WTC11 (cell line): Measurements from ENCODE around the gene ID2. TPM values are rescaled to one million over a fixed set of nuclear protein-coding genes. Genes with fewer than 3 reads are reported as not detected.

ENCODE experiments used
- ATAC-seq: fragments of 200-7000 bp; cut with Tn5 transposase; 2 replicates; pipeline ENCODE4 v1.10.0; 2021; ENCODE audit warnings: mild to moderate bottlenecking, moderate library complexity
- CTCF ChIA-PET: fragments of 300-600 bp; sonication (Branson Sonifier 250); formaldehyde crosslinking; loops from one replicate; lab custom pipeline; 2021; ENCODE audit warnings: antibody characterized with exemption; lab: Charles Lee
- POLR2A ChIA-PET: fragments of 350-600 bp; sonication (Branson Sonifier 250); formaldehyde crosslinking; loops from one replicate; lab custom pipeline; 2021; ENCODE audit warnings: antibody characterized with exemption; lab: Charles Lee
- DNase-seq: peaks from one replicate; pipeline ENCODE4 v3.0.0; 2021; ENCODE audit warnings: low spot score
- H3K27ac Mint-ChIP-seq: 2 replicates; pipeline ENCODE4 v1.8.0; 2021; ENCODE audit warnings: mixed read lengths
- H3K27me3 Mint-ChIP-seq: 2 replicates; pipeline ENCODE4 v1.8.0; 2021; ENCODE audit warnings: low read depth, mild to moderate bottlenecking, moderate library complexity, mixed read lengths
- H3K36me3 Mint-ChIP-seq: 2 replicates; pipeline ENCODE4 v1.8.0; 2021; ENCODE audit warnings: mixed read lengths
- H3K4me1 Mint-ChIP-seq: 2 replicates; pipeline ENCODE4 v1.8.0; 2022; ENCODE audit warnings: mixed read lengths
- H3K4me3 Mint-ChIP-seq: 2 replicates; pipeline ENCODE4 v1.8.0; 2021; ENCODE audit warnings: mild to moderate bottlenecking, moderate library complexity, mixed read lengths
- H3K9me3 Mint-ChIP-seq: 2 replicates; pipeline ENCODE4 v1.8.0; 2021; ENCODE audit warnings: mixed read lengths
- ATF1 ChIP-seq: sonication (generic); formaldehyde crosslinking; IDR thresholded peaks from 2 replicates; pipeline ENCODE4 v1.8.1; 2023; ENCODE audit warnings: mild to moderate bottlenecking, moderate library complexity, missing genetic modification reagents
- FOXJ3 ChIP-seq: sonication (generic); formaldehyde crosslinking; IDR thresholded peaks from 2 replicates; pipeline ENCODE4 v1.9.0; 2021; ENCODE audit warnings: missing genetic modification reagents, mild to moderate bottlenecking, borderline replicate concordance
- HMGA2 ChIP-seq: fragments of 250-450 bp; sonication (Bioruptor Pico); IDR thresholded peaks from 2 replicates; pipeline ENCODE4 v1.4.0; 2021; ENCODE audit warnings: mild to moderate bottlenecking, moderate library complexity
- JAZF1 ChIP-seq: fragments of 250-450 bp; sonication (Bioruptor Pico); IDR thresholded peaks from 2 replicates; pipeline ENCODE4 v1.9.0; 2021; ENCODE audit warnings: moderate library complexity, mild to moderate bottlenecking, inconsistent platforms
- JUN ChIP-seq: sonication (generic); formaldehyde crosslinking; IDR thresholded peaks from 2 replicates; pipeline ENCODE4 v1.8.0; 2023; ENCODE audit warnings: mild to moderate bottlenecking, missing genetic modification reagents
- MXD4 ChIP-seq: fragments of 250-450 bp; sonication (Bioruptor Pico); IDR thresholded peaks from 2 replicates; pipeline ENCODE4 v1.8.0; 2021; ENCODE audit warnings: mild to moderate bottlenecking, moderate library complexity, borderline replicate concordance
- SMAD3 ChIP-seq: sonication (generic); formaldehyde crosslinking; IDR thresholded peaks from 2 replicates; pipeline ENCODE4 v1.8.0; 2022; ENCODE audit warnings: missing genetic modification reagents, mild to moderate bottlenecking, borderline replicate concordance
- total RNA-seq: library from RNA; stranded (reverse); gene quantifications from 3 replicates; pipeline ENCODE4 v1.2.3, GENCODE V29; 2021
- TF ChIP-seq, protein P1 (sequence below): sonication (generic); formaldehyde crosslinking; conservative IDR thresholded peaks from 2 replicates; pipeline ENCODE4 v1.8.1; 2022; ENCODE audit warnings: mild to moderate bottlenecking, missing genetic modification reagents
- TF ChIP-seq, protein P2 (sequence below): sonication (generic); formaldehyde crosslinking; IDR thresholded peaks from 2 replicates; pipeline ENCODE4 v1.8.0; 2022; ENCODE audit warnings: missing genetic modification reagents
- TF ChIP-seq, protein P3 (sequence below): sonication (generic); formaldehyde crosslinking; IDR thresholded peaks from 2 replicates; pipeline ENCODE4 v1.8.1; 2023; ENCODE audit warnings: mild to moderate bottlenecking, missing genetic modification reagents, moderate library complexity
- TF ChIP-seq, protein P4 (sequence below): fragments of 250-450 bp; sonication (Bioruptor Pico); IDR thresholded peaks from 2 replicates; pipeline ENCODE4 v1.9.0; 2021; ENCODE audit warnings: mild to moderate bottlenecking
- TF ChIP-seq, protein P5 (sequence below): sonication (generic); formaldehyde crosslinking; IDR thresholded peaks from 2 replicates; pipeline ENCODE4 v1.8.1; 2023; ENCODE audit warnings: mild to moderate bottlenecking, missing genetic modification reagents, borderline replicate concordance
- TF ChIP-seq, protein P6 (sequence below): sonication (generic); formaldehyde crosslinking; IDR thresholded peaks from 2 replicates; pipeline ENCODE4 v1.8.0; 2022; ENCODE audit warnings: mild to moderate bottlenecking, missing genetic modification reagents
- TF ChIP-seq, protein P7 (sequence below): fragments of 250-450 bp; sonication (Bioruptor Pico); IDR thresholded peaks from 2 replicates; pipeline ENCODE4 v1.9.0; 2021; ENCODE audit warnings: mild to moderate bottlenecking
- TF ChIP-seq, protein P8 (sequence below): sonication (generic); formaldehyde crosslinking; IDR thresholded peaks from 2 replicates; pipeline ENCODE4 v1.8.1; 2023; ENCODE audit warnings: mild to moderate bottlenecking, missing genetic modification reagents
- TF ChIP-seq, protein P9 (sequence below): sonication (generic); formaldehyde crosslinking; IDR thresholded peaks from 2 replicates; pipeline ENCODE4 v1.8.1; 2022; ENCODE audit warnings: missing genetic modification reagents, borderline replicate concordance

ID2 gene
- total RNA-seq, 1 experiment from 2014 or later, result 38.6 TPM

DNA sequence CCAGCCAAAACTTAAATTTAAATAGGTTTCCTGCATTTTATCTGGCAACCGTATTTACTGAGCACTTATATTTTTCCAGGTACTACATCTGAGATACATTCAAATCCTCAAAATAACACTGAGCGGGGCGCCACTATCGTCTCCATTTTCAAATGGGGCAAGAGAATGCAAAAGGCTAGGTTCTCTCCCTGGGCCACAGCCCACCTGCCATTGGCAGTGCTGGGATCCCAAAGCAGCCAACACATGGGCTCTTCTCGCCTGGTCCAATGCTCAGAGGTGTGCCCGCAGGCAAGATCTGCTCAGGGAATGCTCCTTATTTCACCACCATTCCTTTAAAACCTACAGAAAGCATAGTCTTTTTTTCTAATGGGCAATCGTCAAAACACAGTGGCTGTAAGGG is 11.3 kb upstream of the ID2 start:
- Mint-ChIP-seq H3K36me3 (peaks cover 18% of the 10 kb centered on the region), H3K27me3 (peaks cover 24% of the 10 kb centered on the region), H3K9me3 (peaks cover 15% of the 10 kb centered on the region), H3K4me3 (no peak overlapping the region), H3K27ac (no peak overlapping the region), H3K4me1 (no peaks in the 10 kb centered on the region)
- ATAC-seq (no peak), DNase-seq (no peak)
- ChIA-PET POLR2A (interaction anchor here (1.6 kb wide), 1 partner anchor 11 kb away, joined by 6 read pairs; the partner anchor contains the start of gene ID2), CTCF (no interaction called here)
- no peak for TF ChIP-seq JUN (CRISPR knock-in tag)
- no peak for TF ChIP-seq MXD4 (CRISPR knock-in tag)
- no peak for TF ChIP-seq JAZF1
- TF ChIP-seq, protein P1, sequence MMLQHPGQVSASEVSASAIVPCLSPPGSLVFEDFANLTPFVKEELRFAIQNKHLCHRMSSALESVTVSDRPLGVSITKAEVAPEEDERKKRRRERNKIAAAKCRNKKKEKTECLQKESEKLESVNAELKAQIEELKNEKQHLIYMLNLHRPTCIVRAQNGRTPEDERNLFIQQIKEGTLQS (CRISPR knock-in tag), result no peak
- TF ChIP-seq HMGA2 (CRISPR knock-in tag), result no peak
- TF ChIP-seq, protein P2, sequence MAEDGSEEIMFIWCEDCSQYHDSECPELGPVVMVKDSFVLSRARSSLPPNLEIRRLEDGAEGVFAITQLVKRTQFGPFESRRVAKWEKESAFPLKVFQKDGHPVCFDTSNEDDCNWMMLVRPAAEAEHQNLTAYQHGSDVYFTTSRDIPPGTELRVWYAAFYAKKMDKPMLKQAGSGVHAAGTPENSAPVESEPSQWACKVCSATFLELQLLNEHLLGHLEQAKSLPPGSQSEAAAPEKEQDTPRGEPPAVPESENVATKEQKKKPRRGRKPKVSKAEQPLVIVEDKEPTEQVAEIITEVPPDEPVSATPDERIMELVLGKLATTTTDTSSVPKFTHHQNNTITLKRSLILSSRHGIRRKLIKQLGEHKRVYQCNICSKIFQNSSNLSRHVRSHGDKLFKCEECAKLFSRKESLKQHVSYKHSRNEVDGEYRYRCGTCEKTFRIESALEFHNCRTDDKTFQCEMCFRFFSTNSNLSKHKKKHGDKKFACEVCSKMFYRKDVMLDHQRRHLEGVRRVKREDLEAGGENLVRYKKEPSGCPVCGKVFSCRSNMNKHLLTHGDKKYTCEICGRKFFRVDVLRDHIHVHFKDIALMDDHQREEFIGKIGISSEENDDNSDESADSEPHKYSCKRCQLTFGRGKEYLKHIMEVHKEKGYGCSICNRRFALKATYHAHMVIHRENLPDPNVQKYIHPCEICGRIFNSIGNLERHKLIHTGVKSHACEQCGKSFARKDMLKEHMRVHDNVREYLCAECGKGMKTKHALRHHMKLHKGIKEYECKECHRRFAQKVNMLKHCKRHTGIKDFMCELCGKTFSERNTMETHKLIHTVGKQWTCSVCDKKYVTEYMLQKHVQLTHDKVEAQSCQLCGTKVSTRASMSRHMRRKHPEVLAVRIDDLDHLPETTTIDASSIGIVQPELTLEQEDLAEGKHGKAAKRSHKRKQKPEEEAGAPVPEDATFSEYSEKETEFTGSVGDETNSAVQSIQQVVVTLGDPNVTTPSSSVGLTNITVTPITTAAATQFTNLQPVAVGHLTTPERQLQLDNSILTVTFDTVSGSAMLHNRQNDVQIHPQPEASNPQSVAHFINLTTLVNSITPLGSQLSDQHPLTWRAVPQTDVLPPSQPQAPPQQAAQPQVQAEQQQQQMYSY (CRISPR knock-in tag), result no peak
- TF ChIP-seq, protein P3, sequence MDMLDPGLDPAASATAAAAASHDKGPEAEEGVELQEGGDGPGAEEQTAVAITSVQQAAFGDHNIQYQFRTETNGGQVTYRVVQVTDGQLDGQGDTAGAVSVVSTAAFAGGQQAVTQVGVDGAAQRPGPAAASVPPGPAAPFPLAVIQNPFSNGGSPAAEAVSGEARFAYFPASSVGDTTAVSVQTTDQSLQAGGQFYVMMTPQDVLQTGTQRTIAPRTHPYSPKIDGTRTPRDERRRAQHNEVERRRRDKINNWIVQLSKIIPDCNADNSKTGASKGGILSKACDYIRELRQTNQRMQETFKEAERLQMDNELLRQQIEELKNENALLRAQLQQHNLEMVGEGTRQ (CRISPR knock-in tag), result no peak
- TF ChIP-seq, protein P4, sequence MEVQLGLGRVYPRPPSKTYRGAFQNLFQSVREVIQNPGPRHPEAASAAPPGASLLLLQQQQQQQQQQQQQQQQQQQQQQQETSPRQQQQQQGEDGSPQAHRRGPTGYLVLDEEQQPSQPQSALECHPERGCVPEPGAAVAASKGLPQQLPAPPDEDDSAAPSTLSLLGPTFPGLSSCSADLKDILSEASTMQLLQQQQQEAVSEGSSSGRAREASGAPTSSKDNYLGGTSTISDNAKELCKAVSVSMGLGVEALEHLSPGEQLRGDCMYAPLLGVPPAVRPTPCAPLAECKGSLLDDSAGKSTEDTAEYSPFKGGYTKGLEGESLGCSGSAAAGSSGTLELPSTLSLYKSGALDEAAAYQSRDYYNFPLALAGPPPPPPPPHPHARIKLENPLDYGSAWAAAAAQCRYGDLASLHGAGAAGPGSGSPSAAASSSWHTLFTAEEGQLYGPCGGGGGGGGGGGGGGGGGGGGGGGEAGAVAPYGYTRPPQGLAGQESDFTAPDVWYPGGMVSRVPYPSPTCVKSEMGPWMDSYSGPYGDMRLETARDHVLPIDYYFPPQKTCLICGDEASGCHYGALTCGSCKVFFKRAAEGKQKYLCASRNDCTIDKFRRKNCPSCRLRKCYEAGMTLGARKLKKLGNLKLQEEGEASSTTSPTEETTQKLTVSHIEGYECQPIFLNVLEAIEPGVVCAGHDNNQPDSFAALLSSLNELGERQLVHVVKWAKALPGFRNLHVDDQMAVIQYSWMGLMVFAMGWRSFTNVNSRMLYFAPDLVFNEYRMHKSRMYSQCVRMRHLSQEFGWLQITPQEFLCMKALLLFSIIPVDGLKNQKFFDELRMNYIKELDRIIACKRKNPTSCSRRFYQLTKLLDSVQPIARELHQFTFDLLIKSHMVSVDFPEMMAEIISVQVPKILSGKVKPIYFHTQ (CRISPR knock-in tag), result no peak
- TF ChIP-seq, protein P5, sequence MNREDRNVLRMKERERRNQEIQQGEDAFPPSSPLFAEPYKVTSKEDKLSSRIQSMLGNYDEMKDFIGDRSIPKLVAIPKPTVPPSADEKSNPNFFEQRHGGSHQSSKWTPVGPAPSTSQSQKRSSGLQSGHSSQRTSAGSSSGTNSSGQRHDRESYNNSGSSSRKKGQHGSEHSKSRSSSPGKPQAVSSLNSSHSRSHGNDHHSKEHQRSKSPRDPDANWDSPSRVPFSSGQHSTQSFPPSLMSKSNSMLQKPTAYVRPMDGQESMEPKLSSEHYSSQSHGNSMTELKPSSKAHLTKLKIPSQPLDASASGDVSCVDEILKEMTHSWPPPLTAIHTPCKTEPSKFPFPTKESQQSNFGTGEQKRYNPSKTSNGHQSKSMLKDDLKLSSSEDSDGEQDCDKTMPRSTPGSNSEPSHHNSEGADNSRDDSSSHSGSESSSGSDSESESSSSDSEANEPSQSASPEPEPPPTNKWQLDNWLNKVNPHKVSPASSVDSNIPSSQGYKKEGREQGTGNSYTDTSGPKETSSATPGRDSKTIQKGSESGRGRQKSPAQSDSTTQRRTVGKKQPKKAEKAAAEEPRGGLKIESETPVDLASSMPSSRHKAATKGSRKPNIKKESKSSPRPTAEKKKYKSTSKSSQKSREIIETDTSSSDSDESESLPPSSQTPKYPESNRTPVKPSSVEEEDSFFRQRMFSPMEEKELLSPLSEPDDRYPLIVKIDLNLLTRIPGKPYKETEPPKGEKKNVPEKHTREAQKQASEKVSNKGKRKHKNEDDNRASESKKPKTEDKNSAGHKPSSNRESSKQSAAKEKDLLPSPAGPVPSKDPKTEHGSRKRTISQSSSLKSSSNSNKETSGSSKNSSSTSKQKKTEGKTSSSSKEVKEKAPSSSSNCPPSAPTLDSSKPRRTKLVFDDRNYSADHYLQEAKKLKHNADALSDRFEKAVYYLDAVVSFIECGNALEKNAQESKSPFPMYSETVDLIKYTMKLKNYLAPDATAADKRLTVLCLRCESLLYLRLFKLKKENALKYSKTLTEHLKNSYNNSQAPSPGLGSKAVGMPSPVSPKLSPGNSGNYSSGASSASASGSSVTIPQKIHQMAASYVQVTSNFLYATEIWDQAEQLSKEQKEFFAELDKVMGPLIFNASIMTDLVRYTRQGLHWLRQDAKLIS, result no peak
- TF ChIP-seq SMAD3 (CRISPR knock-in tag), result no peak
- TF ChIP-seq, protein P6, sequence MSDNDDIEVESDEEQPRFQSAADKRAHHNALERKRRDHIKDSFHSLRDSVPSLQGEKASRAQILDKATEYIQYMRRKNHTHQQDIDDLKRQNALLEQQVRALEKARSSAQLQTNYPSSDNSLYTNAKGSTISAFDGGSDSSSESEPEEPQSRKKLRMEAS (CRISPR knock-in tag), result no peak
- TF ChIP-seq, protein P7, sequence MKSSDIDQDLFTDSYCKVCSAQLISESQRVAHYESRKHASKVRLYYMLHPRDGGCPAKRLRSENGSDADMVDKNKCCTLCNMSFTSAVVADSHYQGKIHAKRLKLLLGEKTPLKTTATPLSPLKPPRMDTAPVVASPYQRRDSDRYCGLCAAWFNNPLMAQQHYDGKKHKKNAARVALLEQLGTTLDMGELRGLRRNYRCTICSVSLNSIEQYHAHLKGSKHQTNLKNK (CRISPR knock-in tag), result no peak
- no peak for TF ChIP-seq FOXJ3
- TF ChIP-seq, protein P8, sequence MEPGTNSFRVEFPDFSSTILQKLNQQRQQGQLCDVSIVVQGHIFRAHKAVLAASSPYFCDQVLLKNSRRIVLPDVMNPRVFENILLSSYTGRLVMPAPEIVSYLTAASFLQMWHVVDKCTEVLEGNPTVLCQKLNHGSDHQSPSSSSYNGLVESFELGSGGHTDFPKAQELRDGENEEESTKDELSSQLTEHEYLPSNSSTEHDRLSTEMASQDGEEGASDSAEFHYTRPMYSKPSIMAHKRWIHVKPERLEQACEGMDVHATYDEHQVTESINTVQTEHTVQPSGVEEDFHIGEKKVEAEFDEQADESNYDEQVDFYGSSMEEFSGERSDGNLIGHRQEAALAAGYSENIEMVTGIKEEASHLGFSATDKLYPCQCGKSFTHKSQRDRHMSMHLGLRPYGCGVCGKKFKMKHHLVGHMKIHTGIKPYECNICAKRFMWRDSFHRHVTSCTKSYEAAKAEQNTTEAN (CRISPR knock-in tag), result no peak
- TF ChIP-seq ATF1, result no peak
- TF ChIP-seq, protein P9, sequence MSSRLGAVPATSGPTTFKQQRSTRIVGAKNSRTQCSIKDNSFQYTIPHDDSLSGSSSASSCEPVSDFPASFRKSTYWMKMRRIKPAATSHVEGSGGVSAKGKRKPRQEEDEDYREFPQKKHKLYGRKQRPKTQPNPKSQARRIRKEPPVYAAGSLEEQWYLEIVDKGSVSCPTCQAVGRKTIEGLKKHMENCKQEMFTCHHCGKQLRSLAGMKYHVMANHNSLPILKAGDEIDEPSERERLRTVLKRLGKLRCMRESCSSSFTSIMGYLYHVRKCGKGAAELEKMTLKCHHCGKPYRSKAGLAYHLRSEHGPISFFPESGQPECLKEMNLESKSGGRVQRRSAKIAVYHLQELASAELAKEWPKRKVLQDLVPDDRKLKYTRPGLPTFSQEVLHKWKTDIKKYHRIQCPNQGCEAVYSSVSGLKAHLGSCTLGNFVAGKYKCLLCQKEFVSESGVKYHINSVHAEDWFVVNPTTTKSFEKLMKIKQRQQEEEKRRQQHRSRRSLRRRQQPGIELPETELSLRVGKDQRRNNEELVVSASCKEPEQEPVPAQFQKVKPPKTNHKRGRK (CRISPR knock-in tag), result no peak
